ENCODE results near the gene PPP1R3G.

PPP1R3G gene

GRCh38 chr6:5094327-5094726 lies 9.2 kb downstream of the PPP1R3G start:
- no peak for DNase-seq (ENCODE audit: low read depth)

DNA sequence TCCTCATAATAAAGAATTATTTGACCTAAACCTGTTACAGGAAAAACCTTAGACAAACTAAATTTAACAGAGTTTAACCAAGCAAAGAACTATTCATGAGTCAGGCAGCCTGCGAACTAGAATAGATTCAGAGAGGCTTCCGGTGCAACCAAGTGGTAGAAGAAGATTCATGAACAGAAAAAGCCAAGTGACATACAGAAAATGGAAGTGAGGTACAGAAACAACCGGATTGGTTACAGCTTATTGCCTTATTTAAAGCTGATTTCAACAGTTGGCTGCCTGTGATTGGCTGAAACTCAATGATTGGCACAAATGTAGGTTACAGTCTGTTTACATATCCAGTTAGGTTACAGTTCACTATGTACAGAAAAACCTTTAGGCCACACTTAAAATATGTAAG lies 10.1 kb downstream of the PPP1R3G start:
- no peak for DNase-seq (ENCODE audit: low read depth)

- DNase-seq (ENCODE audit: low read depth): no peak
Observed at GRCh38 chr6:5096482-5096881, 11.3 kb downstream of the PPP1R3G start.

DNA sequence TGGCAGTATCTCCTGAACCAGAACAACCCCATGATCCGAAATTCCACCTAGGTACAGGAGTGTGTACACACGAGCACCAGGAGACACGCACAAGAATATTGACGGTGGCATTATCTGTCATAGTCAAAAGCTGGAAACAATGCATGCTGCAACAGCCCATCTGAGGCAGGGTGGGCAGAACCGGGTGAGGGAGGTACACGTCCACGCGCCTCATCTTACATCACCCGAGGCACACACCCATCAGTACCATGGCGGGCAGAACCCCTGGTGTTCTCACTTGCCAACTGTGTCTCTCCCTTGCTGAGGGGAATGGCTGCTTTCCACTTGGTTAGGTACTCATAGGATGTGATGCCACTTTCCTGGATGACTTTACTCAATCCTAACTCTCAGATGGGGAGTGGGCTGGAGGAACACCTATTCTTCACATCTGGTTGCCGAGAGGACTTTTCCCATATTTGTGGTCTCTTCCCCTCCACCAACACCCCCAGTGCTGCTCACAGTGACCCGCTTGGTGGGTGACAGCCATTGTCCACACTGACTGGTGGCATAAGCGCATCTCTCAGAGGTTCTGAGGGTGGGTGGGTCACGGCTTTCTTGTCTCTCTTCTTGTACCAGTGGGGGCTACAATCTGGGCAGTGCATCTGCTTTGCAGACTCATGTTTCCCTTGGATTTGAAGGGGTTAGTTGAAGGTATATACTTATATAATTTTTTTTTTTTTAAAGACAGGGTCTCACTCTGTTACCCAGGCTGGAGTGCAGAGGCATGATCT lies 13.5 kb downstream of the PPP1R3G start:
- DNase-seq (ENCODE audit: low read depth): no peak

DNA sequence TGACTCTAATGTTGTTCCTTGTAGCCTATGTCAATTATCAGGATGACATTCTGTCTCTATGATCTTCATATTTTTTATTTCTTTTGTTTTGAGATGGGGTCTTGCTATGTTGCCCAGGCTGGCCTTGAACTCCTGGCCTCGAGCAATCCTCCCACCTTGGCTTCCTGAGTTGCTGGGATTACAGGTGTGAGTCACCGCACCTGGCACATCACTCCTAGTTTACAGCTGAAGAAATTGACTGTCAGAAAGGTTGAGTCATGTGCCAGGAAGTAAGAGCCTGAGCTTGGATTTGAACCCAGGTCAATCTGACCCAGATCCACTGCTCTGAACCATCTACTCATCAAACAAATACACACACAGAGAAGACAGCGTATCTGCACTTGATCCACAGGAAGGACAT lies 14.4 kb downstream of the PPP1R3G start:
- no peak for DNase-seq (ENCODE audit: low read depth)

DNA sequence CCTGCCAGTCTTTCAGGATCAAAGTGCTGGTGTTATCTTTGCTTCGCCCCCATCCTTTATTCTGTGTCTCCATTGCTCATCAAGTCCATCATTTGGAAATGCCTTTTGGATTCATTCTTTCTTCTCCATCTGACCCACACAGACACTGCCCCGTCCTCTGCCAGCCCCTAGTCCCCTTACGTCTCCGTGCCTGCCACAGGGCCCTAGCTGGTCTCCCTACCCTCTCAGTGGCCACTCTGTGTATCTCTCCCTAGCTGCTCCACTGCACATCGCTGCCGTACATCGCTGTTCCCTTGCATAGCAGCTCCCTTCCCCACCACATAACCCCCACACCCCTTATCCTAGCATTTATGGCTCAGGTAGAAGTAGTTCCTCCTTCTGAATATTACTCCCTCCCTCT lies 15.7 kb downstream of the PPP1R3G start:
- no peak for DNase-seq (ENCODE audit: low read depth)

DNA sequence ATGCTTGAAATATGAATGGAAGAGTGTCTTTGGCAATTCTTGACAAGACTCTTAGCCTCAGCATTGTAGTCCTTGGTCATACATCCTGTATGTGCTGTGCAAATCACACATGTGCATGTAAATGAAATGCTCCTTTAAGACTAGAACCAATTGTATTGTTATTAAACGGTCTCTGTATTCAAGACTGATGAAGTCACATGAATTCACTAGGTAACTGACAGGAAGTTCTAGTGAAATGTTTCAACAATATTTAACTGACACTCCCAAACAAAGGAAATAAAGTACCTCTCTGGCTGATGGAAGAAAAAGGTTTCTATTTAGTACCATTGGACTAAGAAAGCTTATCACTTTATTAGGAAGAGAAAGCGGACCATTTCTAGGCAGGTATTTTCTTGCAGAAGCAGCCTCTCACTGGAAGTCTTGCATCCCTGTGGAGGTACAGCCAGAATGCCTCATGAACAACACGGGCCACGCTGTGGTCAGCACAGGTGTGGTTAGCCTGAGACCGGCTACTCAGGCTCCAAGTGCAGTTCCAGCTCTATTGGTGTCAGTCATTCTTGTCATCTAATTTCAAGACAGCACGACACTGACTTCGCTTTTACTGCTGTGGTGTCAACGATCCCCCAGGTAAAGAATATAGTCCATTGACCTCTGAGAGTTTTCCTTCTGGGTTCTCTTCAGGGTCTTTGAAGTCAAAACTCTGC lies 17.3 kb downstream of the PPP1R3G start:
- no peak for DNase-seq (ENCODE audit: low read depth)

DNA sequence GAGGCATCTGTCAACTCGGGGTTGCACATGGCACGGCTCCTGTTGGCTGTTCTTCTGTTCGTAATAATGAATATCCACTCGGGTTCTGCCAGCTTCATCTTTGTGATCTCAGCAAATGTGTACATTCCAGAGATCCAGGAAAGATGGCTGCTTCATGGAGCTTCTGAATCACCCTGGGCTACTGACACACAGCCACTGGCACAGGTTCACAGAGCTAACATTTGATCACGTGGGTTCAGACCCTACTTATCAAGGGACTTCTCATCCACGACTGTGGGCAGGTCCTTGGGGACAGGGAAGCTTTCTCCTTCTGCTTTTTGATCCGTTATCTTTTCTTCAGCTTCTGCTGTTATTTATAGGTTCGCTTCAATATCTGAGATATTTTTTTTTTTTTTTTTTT lies 18.1 kb downstream of the PPP1R3G start:
- DNase-seq (ENCODE audit: low read depth): no peak

GRCh38 chr6:5104667-5105066 lies 19.5 kb downstream of the PPP1R3G start:
- no peak for DNase-seq (ENCODE audit: low read depth)

DNA sequence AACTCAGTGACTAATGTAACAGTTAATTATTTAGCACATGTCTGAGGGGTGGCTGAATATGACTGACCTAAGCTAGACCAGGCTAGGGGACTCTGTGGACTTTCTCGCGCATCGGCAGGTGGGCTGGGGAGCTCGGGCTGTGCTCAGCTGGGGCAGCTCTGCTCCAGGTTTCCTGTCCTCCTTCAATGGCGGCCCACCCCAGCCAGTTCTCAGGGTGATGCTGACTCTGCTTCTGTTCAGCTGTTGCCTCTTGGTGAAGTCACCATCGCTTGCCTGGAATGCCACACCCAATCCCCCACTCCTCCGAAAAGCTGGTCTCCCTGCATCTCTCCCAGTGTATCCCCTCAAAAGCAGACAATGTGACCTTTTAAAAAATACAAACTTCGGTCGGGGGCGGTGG lies 20.0 kb downstream of the PPP1R3G start:
- no peak for DNase-seq (ENCODE audit: low read depth)

DNA sequence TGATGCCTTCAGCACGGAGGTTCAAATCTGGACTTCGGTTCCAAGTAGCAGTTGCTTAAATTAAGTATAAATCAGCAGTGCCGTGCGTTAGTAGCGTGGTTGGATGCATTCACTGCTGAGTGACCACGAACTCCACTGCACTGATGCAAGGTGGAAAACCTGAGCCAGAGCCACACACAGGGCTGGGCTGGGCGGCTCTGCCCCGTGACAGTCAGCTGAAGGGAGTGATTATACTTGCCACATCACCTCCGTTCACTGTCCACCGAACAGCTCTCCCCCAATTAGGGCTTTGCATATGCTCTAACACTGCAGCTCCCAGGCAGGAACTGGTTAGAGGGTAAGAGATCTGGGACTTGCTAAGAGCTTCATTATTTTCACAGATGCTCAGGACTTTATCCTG lies 22.2 kb downstream of the PPP1R3G start:
- DNase-seq (ENCODE audit: low read depth): no peak

- no peak for DNase-seq (ENCODE audit: low read depth)
Observed at GRCh38 chr6:5108068-5108467, 22.9 kb downstream of the PPP1R3G start.

DNA sequence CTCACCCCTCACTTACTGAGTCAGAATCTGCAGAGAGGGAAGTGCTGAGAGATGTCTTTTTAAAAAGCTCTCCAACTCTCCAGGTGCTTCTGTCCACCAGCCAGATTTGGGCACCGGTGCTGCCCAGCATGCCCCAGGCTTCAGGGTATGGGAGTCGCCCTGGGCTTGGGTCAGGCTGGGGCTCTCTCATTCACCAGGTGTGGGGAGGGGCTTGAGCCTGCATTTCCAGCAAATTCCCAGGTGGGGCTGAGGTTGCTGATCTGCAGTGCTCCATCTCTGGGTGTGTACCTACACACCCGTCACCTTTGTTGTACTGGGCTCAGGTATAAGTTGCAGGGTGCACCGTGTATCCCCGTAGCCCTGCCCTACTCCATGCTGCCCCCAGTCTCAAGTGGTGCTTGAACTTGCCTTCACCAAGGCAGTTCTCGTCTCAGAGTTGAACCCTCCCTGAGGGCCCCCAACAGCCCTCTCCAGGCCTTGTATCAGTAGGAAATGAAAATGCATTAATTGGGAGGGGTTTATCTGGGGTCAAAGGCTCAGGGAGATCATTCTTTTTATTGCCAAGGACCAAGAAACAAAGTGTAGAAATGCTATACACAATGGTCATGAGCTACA lies 23.5 kb downstream of the PPP1R3G start:
- DNase-seq (ENCODE audit: low read depth): no peak

- no peak for DNase-seq (ENCODE audit: low read depth)
Observed at GRCh38 chr6:5109436-5109835, 24.3 kb downstream of the PPP1R3G start.

DNA sequence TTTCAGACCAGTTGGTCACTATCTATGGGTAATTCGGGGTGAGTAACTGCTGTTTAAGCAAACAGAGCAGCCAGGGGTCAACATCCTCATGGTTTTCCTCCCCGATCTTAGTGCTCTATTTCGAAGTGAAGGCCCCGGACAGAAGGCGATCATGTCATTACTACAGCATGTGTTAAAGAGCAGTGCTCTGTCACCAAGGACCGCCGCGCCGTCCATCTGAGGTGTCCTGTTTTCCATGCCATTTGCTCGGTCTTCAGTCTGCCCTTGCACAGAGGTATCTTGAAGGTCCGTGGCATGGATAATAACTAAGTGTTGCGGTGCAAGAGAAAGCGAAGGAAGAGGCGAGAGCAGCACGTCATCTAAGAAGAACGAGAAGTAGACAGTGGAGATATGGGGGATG lies 25.1 kb downstream of the PPP1R3G start:
- no peak for DNase-seq (ENCODE audit: low read depth)

DNA sequence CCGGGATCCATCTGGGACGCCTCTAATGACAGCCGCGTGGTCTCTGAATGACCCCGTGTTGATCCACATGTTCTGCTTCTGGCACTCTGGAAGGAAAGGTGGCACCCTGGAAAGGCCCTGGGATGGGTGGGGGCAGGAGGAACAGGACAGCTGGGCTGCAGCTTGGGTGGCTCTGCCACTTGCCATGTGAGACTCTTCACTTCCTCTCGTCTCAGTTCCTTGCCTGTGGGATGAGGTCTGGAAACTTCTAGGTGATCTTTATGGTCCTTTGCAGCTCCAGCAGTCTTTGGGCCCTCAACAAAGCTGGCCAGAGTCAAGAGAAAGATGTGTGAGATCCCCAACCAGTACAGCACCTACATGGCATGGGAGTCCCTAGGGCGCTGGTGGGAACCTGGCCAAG lies 26.5 kb downstream of the PPP1R3G start:
- DNase-seq (ENCODE audit: low read depth): no peak

DNA sequence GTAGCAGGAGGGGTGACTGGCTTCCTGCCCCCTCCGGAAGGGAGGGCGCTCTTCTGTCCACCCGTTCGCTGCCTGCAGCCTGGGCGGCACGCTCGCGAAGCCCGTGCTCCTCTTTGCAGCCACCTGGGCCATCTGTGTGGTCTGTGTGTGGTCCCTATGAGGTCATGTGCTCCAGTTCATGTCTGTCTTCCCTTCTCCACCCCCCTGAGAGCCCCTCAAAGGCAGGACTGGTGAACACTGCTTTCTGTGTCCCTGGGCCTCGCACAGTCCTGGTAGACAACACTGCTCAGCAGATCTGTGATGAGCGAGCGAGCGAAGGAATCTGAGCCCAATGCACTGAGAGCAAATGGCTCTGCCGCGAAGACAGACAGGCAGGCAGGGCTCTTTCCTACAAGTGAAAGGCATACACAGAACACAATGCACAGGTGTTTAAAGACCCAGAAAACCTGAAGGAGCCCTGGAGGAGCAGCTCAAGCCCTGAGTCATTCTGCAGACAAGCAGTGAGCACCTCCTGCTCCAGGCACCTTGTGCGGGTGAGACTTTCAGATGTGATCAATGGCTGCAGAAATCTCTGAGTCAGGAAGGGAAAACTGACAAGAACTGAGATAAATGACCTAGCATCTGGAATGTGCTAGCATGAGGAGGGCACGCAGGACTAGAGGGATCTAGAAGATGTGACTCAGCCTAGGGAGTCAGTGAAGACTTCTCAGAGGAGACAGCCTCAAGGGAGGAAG lies 27.1 kb downstream of the PPP1R3G start:
- no peak for DNase-seq (ENCODE audit: low read depth)

DNA sequence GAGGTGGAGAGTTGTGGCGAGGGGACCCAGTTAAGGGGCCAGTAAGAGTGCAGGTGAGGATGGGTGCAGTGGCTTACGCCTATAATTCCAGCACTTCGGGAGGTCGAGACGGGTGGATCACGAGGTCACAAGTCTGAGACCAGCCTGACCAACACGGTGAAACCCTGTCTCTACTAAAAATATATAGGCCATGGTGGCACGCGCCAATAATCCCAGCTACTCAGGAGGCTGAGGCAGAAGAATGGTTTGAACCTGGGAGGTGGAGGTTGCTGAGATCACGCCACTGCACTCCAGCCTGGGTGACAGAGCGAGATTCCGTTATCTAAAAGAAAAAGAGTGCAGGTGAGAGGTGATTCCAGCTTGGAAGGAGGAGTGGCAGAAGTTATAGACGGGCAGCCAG lies 28.0 kb downstream of the PPP1R3G start:
- no peak for DNase-seq (ENCODE audit: low read depth)

- no peak for DNase-seq (ENCODE audit: low read depth)
Observed at GRCh38 chr6:5115168-5115567, 30.0 kb downstream of the PPP1R3G start.

DNA sequence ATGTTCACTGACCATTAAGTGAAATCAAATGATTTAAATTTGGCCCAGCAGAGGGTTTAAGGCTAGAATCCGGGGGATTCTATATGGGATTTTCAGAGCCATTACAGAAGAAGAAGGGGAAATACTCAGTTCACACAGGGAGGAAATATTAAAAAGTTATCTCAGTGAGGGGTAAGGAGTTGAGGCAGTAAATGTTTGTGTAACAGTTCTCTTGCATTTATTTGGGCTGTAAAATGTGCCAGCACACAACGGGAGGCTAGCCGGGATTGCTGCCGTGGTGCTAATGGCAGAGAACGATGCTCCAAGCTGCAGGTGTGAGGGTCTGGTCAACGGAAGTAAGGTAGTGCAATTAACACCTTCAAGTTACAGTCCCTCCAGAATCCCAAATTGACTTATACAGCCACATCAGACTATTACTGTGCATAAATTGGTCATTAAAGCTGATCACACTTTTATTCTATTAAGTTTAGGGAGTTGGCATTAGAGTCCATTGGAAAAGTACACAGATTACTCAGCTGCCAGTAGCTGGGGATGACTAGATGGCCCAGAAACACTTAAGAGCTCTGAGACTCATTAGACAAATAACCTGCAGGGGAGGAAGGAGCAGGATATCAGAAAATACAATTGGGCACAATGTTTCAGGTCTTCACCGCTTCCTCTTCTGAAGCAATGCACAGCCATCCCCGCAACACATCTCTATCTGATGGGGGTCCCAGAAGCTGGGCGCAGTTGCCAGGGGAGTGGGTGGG lies 31.3 kb downstream of the PPP1R3G start:
- DNase-seq (ENCODE audit: low read depth): no peak

- no peak for DNase-seq (ENCODE audit: low read depth)
Observed at GRCh38 chr6:5119090-5119951, 34.2 kb downstream of the PPP1R3G start.
